GM18526 (cell line): ENCODE results near the gene ARHGEF7.

Experiments
- POLR2A ChIP-seq: IDR thresholded peaks from 3 replicates; pipeline ENCODE4 v1.6.1; 2011; ENCODE audit not compliant: insufficient read length; ENCODE audit errors: extremely low read depth

Gene ARHGEF7

GRCh38 chr13:111123221-111123620, 8.1 kb downstream of the ARHGEF7 start:
- TF ChIP-seq POLR2A, result no peak

GRCh38 chr13:111123649-111124048, 8.5 kb downstream of the ARHGEF7 start:
- no peak for TF ChIP-seq POLR2A

- no peak for TF ChIP-seq POLR2A
Observed at GRCh38 chr13:111126509-111126908, 11.4 kb downstream of the ARHGEF7 start.

GRCh38 chr13:111129465-111130115, 14.5 kb downstream of the ARHGEF7 start:
- TF ChIP-seq POLR2A, result no peak

GRCh38 chr13:111130116-111130508, 15.0 kb downstream of the ARHGEF7 start:
- TF ChIP-seq POLR2A, result no peak

- TF ChIP-seq POLR2A, result no peak
Observed at GRCh38 chr13:111131048-111131447, 15.9 kb downstream of the ARHGEF7 start.

GRCh38 chr13:111131611-111132010, 16.5 kb downstream of the ARHGEF7 start:
- no peak for TF ChIP-seq POLR2A

GRCh38 chr13:111132948-111133347, 17.8 kb downstream of the ARHGEF7 start:
- TF ChIP-seq POLR2A, result no peak

- TF ChIP-seq POLR2A, result no peak
Observed at GRCh38 chr13:111139452-111139851, 24.3 kb downstream of the ARHGEF7 start.

- TF ChIP-seq POLR2A, result no peak
Observed at GRCh38 chr13:111139873-111140561, 24.9 kb downstream of the ARHGEF7 start.

GRCh38 chr13:111140562-111141105, 25.5 kb downstream of the ARHGEF7 start:
- no peak for TF ChIP-seq POLR2A

- TF ChIP-seq POLR2A, result no peak
Observed at GRCh38 chr13:111142472-111142871, 27.4 kb downstream of the ARHGEF7 start.

GRCh38 chr13:111143865-111144540, 28.9 kb downstream of the ARHGEF7 start:
- no peak for TF ChIP-seq POLR2A

GRCh38 chr13:111145071-111145470, 30.0 kb downstream of the ARHGEF7 start:
- TF ChIP-seq POLR2A, result no peak

GRCh38 chr13:111145506-111145905, 30.4 kb downstream of the ARHGEF7 start:
- TF ChIP-seq POLR2A, result no peak

GRCh38 chr13:111152844-111153243, 37.7 kb downstream of the ARHGEF7 start:
- no peak for TF ChIP-seq POLR2A

- peak; percentile 86 for TF ChIP-seq POLR2A
Observed at GRCh38 chr13:111153279-111153976, 38.3 kb downstream of the ARHGEF7 start.
